Measurements from ENCODE around the gene TGFBR3L.

TGFBR3L gene

GRCh38 chr19:7928741-7929701, 14.4 kb downstream of the TGFBR3L start (continued):
- TF ChIP-seq PRDM10 (tag by site-specific recombination; IDR thresholded peaks at IDR 0.05) (peak; percentile 36), ZNF473 (tag by site-specific recombination; IDR thresholded peaks at IDR 0.05) (no peak), GLIS1 (tag by site-specific recombination; IDR thresholded peaks at IDR 0.05) (peak; percentile 43), ZNF623 (tag by site-specific recombination; IDR thresholded peaks at IDR 0.05) (no peak), EGR2 (tag by site-specific recombination; IDR thresholded peaks at IDR 0.05; ENCODE audit: low read depth) (peak; percentile 62; the same call in 1 of the 2 replicates), ZNF571 (tag by site-specific recombination; IDR thresholded peaks at IDR 0.05) (no peak), PATZ1 (tag by site-specific recombination; IDR thresholded peaks at IDR 0.05) (peak; percentile 34), ZNF23 (tag by site-specific recombination; IDR thresholded peaks at IDR 0.05; ENCODE audit: borderline replicate concordance) (no peak), ZNF394 (tag by site-specific recombination; IDR thresholded peaks at IDR 0.05; ENCODE audit: borderline replicate concordance) (peak; percentile 24; the same call in 1 of the 2 replicates), ZNF843 (tag by site-specific recombination; IDR thresholded peaks at IDR 0.05) (no peak), ZNF596 (tag by site-specific recombination; IDR thresholded peaks at IDR 0.05) (no peak), FEZF1 (tag by site-specific recombination; IDR thresholded peaks at IDR 0.05) (no peak), ZXDB (tag by site-specific recombination; IDR thresholded peaks at IDR 0.05) (peak; percentile 19; the same call in 1 of the 2 replicates), ZNF600 (tag by site-specific recombination; IDR thresholded peaks at IDR 0.05) (peak; percentile 90), ZIC2 (tag by site-specific recombination; IDR thresholded peaks at IDR 0.05) (peak; percentile 62), BCL11B (tag by site-specific recombination; IDR thresholded peaks at IDR 0.05; ENCODE audit: low read depth) (peak; percentile 64), ZNF121 (tag by site-specific recombination; IDR thresholded peaks at IDR 0.05) (no peak), ZNF266 (tag by site-specific recombination; IDR thresholded peaks at IDR 0.05; ENCODE audit: low read depth) (no peak), ZNF302 (tag by site-specific recombination; IDR thresholded peaks at IDR 0.05; ENCODE audit: low read depth) (no peak), ZNF776 (tag by site-specific recombination; IDR thresholded peaks at IDR 0.05; ENCODE audit: borderline replicate concordance) (no peak), ZNF37A (tag by site-specific recombination; IDR thresholded peaks at IDR 0.05) (no peak), KLF16 (tag by site-specific recombination; IDR thresholded peaks at IDR 0.05) (no peak), PBX3 (CRISPR knock-in tag; IDR thresholded peaks at IDR 0.05) (no peak), ZNF747 (tag by site-specific recombination; IDR thresholded peaks at IDR 0.05) (no peak), ZSCAN30 (tag by site-specific recombination; IDR thresholded peaks at IDR 0.05) (no peak), ZNF701 (tag by site-specific recombination; IDR thresholded peaks at IDR 0.05) (no peak), GLI2 (tag by site-specific recombination; IDR thresholded peaks at IDR 0.05; ENCODE audit: borderline replicate concordance, low read depth) (no peak), ZFHX2 (tag by site-specific recombination; conservative IDR thresholded peaks at IDR 0.05) (peak; percentile 78), PRDM6 (tag by site-specific recombination; IDR thresholded peaks at IDR 0.05) (peak; percentile 89; the same call in 1 of the 2 replicates), KLF8 (tag by site-specific recombination; IDR thresholded peaks at IDR 0.05) (peak; percentile 58), ZNF184 (tag by site-specific recombination; IDR thresholded peaks at IDR 0.05) (no peak), ZNF664 (tag by site-specific recombination; IDR thresholded peaks at IDR 0.05) (no peak), ZBTB20 (tag by site-specific recombination; IDR thresholded peaks at IDR 0.05) (peak; percentile 69)
